Measurements from ENCODE around the gene MGAT1.
"Not testable (repeated sequence)": the region's sequence is repeated elsewhere in the genome, so short reads cannot be mapped to it uniquely, and the experiment has no call there.

MGAT1 gene

GRCh38 chr5:180786531-180787398 lies 15.8 kb downstream of the MGAT1 start:
- no peak for DNase-seq

GRCh38 chr5:180785794-180786221 lies 16.8 kb downstream of the MGAT1 start:
- DNase-seq: no peak

- DNase-seq: no peak
Observed at GRCh38 chr5:180785121-180785781, 17.4 kb downstream of the MGAT1 start.

GRCh38 chr5:180784497-180785097 lies 18.0 kb downstream of the MGAT1 start:
- DNase-seq: peak in 32 of 51 donors; percentile 13 to 81 (median 60)

- no peak for DNase-seq
Observed at GRCh38 chr5:180783340-180784052, 19.1 kb downstream of the MGAT1 start.

- no peak for DNase-seq
Observed at GRCh38 chr5:180782748-180783147, 19.9 kb downstream of the MGAT1 start.

GRCh38 chr5:180781900-180782326 lies 20.7 kb downstream of the MGAT1 start:
- not testable (repeated sequence) for DNase-seq

- DNase-seq: no peak
Observed at GRCh38 chr5:180779985-180780610, 22.5 kb downstream of the MGAT1 start.

- no peak for DNase-seq
Observed at GRCh38 chr5:180777475-180777874, 25.1 kb downstream of the MGAT1 start.

- DNase-seq: no peak
Observed at GRCh38 chr5:180776376-180776775, 26.2 kb downstream of the MGAT1 start.

- no peak for DNase-seq
Observed at GRCh38 chr5:180775624-180776023, 27.0 kb downstream of the MGAT1 start.

- no peak for DNase-seq
Observed at GRCh38 chr5:180771839-180772238, 30.8 kb downstream of the MGAT1 start.

- no peak for DNase-seq
Observed at GRCh38 chr5:180769821-180770220, 32.8 kb downstream of the MGAT1 start.

GRCh38 chr5:180755601-180756000 lies 47.0 kb downstream of the MGAT1 start:
- no peak for DNase-seq

- DNase-seq: no peak
Observed at GRCh38 chr5:180744253-180744652, 58.4 kb downstream of the MGAT1 start.

GRCh38 chr5:180742727-180743126 lies 59.9 kb downstream of the MGAT1 start:
- no peak for DNase-seq

- not testable (repeated sequence) for DNase-seq
Observed at GRCh38 chr5:180740953-180741352, 61.7 kb downstream of the MGAT1 start.

- DNase-seq: no peak
Observed at GRCh38 chr5:180739958-180740357, 62.6 kb downstream of the MGAT1 start, which contains the start of gene OR2Y1. Gene OR2Y1 (minus strand): TSS chr5:180740058. CDS start chr5:180740058, 0 bp downstream.

GRCh38 chr5:180739271-180739670 lies 63.3 kb downstream of the MGAT1 start:
- no peak for DNase-seq

- no peak for DNase-seq
Observed at GRCh38 chr5:180736536-180736935, 66.1 kb downstream of the MGAT1 start.

Data from hypothalamus (tissue), 51 donors.